H1 (cell line): ENCODE data around the gene PLCL1.

Experiments
- JUN ChIP-seq: IDR thresholded peaks from 2 replicates; pipeline ENCODE4 v1.6.1; 2011; ENCODE audit warnings: low read depth, mild to moderate bottlenecking, improper control_type of control experiment, low read length
- POLR2A ChIP-seq, 2 experiments: IDR thresholded peaks; 1 replicate in 1 of 2; 2 replicates in 1 of 2; pipeline ENCODE4 v1.6.1; 2011; ENCODE audit warnings: low read depth in 2 of 2, low read length in 2 of 2, mild to moderate bottlenecking in 2 of 2; ENCODE audit errors: control extremely low read depth in 1 of 2
- POLR2AphosphoS5 ChIP-seq: IDR thresholded peaks from 2 replicates; pipeline ENCODE4 v1.6.1; 2011; ENCODE audit warnings: low read depth, low read length
- RBBP5 ChIP-seq: IDR thresholded peaks from 2 replicates; pipeline ENCODE4 v1.7.1; 2012; ENCODE audit warnings: low read depth, mild to moderate bottlenecking, inconsistent platforms, low read length, moderate library complexity, borderline replicate concordance
- RFX5 ChIP-seq: IDR thresholded peaks from 2 replicates; pipeline ENCODE4 v1.6.1; 2011; ENCODE audit warnings: low read depth, low read length, improper control_type of control experiment, borderline replicate concordance
- TAF1 ChIP-seq: IDR thresholded peaks from 2 replicates; pipeline ENCODE4 v1.6.1; 2011; ENCODE audit warnings: mild to moderate bottlenecking, low read depth, low read length
- TBP ChIP-seq: IDR thresholded peaks from 2 replicates; pipeline ENCODE4 v1.6.1; 2011; ENCODE audit warnings: low read depth, low read length, improper control_type of control experiment
- TF ChIP-seq, protein P1 (sequence below), 3 experiments: IDR thresholded peaks; 1 replicate in 2 of 3; 2 replicates in 1 of 3; pipeline versions ENCODE4 v1.5.1 to v1.6.1; 2011; ENCODE audit warnings: low read length in 3 of 3, mild to moderate bottlenecking in 3 of 3, inconsistent platforms in 2 of 3, low read depth in 1 of 3, moderate library complexity in 1 of 3; ENCODE audit not compliant: insufficient read depth in 1 of 3; ENCODE audit errors: control extremely low read depth in 1 of 3

DNA sequence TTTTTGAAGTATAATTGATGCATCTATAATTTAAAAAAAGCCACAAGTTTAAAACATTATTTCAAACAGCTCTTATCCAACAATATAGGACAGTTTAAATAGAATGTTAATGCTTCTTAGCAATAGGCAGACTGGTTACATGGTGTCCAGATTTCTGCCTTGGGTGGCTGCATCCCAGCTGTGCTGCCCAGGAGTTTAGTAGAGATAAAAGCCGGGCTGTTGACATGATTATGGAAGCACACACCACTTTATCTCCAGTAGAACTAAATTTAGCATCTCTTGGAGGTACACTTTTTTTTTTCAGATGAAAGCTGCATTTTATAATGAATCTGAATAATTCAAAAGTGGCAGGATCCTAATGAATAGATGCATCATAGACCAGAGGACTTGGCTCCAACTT, 309.7 kb downstream of the PLCL1 start:
- TF ChIP-seq, protein P1, sequence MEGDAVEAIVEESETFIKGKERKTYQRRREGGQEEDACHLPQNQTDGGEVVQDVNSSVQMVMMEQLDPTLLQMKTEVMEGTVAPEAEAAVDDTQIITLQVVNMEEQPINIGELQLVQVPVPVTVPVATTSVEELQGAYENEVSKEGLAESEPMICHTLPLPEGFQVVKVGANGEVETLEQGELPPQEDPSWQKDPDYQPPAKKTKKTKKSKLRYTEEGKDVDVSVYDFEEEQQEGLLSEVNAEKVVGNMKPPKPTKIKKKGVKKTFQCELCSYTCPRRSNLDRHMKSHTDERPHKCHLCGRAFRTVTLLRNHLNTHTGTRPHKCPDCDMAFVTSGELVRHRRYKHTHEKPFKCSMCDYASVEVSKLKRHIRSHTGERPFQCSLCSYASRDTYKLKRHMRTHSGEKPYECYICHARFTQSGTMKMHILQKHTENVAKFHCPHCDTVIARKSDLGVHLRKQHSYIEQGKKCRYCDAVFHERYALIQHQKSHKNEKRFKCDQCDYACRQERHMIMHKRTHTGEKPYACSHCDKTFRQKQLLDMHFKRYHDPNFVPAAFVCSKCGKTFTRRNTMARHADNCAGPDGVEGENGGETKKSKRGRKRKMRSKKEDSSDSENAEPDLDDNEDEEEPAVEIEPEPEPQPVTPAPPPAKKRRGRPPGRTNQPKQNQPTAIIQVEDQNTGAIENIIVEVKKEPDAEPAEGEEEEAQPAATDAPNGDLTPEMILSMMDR (IDR thresholded peaks at IDR 0.05; ENCODE audit: control extremely low read depth in 1 of 3, insufficient read depth in 1 of 3, low read depth in 1 of 3, low read length in 3 of 3): no peak
- TF ChIP-seq RBBP5 (no peak), POLR2A (IDR thresholded peaks at IDR 0.05; ENCODE audit: control extremely low read depth in 1 of 2, low read depth in 2 of 2, low read length in 2 of 2) (no peak), POLR2AphosphoS5 (no peak), JUN (no peak), TAF1 (no peak), TBP (no peak), RFX5 (no peak)
